Gastroesophageal sphincter (tissue), 4 donors: ENCODE results near the gene HPCAL1. TPM values are rescaled to one million over a fixed set of nuclear protein-coding genes. Genes with fewer than 3 reads are reported as not detected.

ENCODE experiments used
- ATAC-seq: fragments of 150-250 bp; one replicate; pipeline ENCODE4 v1.9.1; 2016; ENCODE audit warnings: mild to moderate bottlenecking, moderate library complexity
- H3K27ac ChIP-seq, 4 donors: fragments of 200-600 bp; sonication (generic) in 3 of 4; 1 replicate in 3 of 4; 2 replicates in 1 of 4; pipeline ENCODE4 v1.5.1; 2016 to 2019
- H3K27me3 ChIP-seq: fragments of 200-600 bp; sonication (generic); one replicate; pipeline ENCODE4 v1.5.1; 2019
- H3K36me3 ChIP-seq, 2 donors: fragments of 200-600 bp; sonication (generic); one replicate each; pipeline ENCODE4 v1.5.1; 2019; ENCODE audit warnings: control low read depth in 1 of 2
- H3K4me1 ChIP-seq, 3 donors: fragments of 200-600 bp; sonication (generic); 1 replicate in 2 of 3; 2 replicates in 1 of 3; pipeline ENCODE4 v1.5.1; 2016 to 2019; ENCODE audit warnings: control low read depth in 2 of 3
- H3K4me3 ChIP-seq, 2 donors: fragments of 200-600 bp; sonication (generic); one replicate each; pipeline ENCODE4 v1.5.1; 2019; ENCODE audit warnings: mild to moderate bottlenecking in 1 of 2, moderate library complexity in 1 of 2
- H3K9me3 ChIP-seq, 3 donors: fragments of 200-600 bp; sonication (generic); one replicate each; pipeline ENCODE4 v1.5.1; 2017 to 2019; ENCODE audit warnings: control low read depth in 2 of 3
- CTCF ChIP-seq, 4 experiments: fragments of 200-600 bp in 2 of 4; fragments of 450-650 bp in 2 of 4; sonication (generic) in 1 of 4; IDR thresholded peaks; one replicate each; pipeline ENCODE4 v1.5.1; 2017 to 2019; ENCODE audit warnings: antibody characterized with exemption in 4 of 4, mild to moderate bottlenecking in 2 of 4, moderate library complexity in 2 of 4
- EP300 ChIP-seq: sonication (generic); formaldehyde crosslinking; IDR thresholded peaks from one replicate; pipeline ENCODE4 v1.6.1; 2017; ENCODE audit warnings: antibody characterized with exemption, mild to moderate bottlenecking
- POLR2A ChIP-seq, 2 donors: fragments of 450-650 bp; IDR thresholded peaks; one replicate each; pipeline ENCODE4 v1.6.1; 2017; ENCODE audit warnings: antibody characterized with exemption in 2 of 2, mild to moderate bottlenecking in 2 of 2, moderate library complexity in 1 of 2
- POLR2AphosphoS5 ChIP-seq: sonication (generic); formaldehyde crosslinking; IDR thresholded peaks from one replicate; pipeline ENCODE4 v1.6.1; 2017; ENCODE audit warnings: antibody characterized with exemption
- WGBS, 2 donors: methylation state at CpG; one replicate each; pipeline ENCODE4 v1.1.5; 2018; ENCODE audit warnings: low coverage in 1 of 2; 5-methylcytosine and 5-hydroxymethylcytosine counted together
- total RNA-seq, 4 donors: library from RNA; depleted of rRNA; stranded (reverse); fragments of >200 nt; gene quantifications; one replicate each; pipeline ENCODE4 v1.1.0, GENCODE V29; 2016

The HPCAL1 gene
- total RNA-seq, 4 donors from 2014 or later, result 17.0 to 42.1 (median 29.8) TPM

- Histone ChIP-seq H3K9me3 (no peaks in the 10 kb centered on the region), H3K4me3 (no peak overlapping the region), H3K27me3 (peaks cover 20% of the 10 kb centered on the region), H3K27ac (no peak overlapping the region), H3K36me3 (peaks cover 0 to 21% of the 10 kb centered on the region in 2 donors), H3K4me1 (peaks cover 0 to 33% (median 13%) of the 10 kb centered on the region in 3 donors)
- WGBS, 2 donors, result 80% methylated on average over 2 of the region's 14 CpGs; no CpG with 5 or more reads in 1 of the 2 donors
- no peak for TF ChIP-seq POLR2AphosphoS5
- no peak for TF ChIP-seq EP300
- no peak for TF ChIP-seq CTCF (IDR thresholded peaks at IDR 0.05)
- no peak for TF ChIP-seq POLR2A (IDR thresholded peaks at IDR 0.05)
- ATAC-seq, result no peak
Observed at GRCh38 chr2:10435820-10436204, 133.1 kb downstream of the HPCAL1 start.

GRCh38 chr2:10436583-10437110 is 133.9 kb downstream of the HPCAL1 start:
- Histone ChIP-seq H3K4me3 (no peak overlapping the region), H3K36me3 (peaks cover 3 to 29% of the 10 kb centered on the region in 2 donors), H3K9me3 (no peaks in the 10 kb centered on the region), H3K4me1 (peaks cover 0 to 33% (median 13%) of the 10 kb centered on the region in 3 donors), H3K27ac (no peak overlapping the region), H3K27me3 (peaks cover 13% of the 10 kb centered on the region)
- 73 to 81% methylated on average over 2 to 7 of the region's 13 CpGs for WGBS, 2 donors
- no peak for ATAC-seq
- TF ChIP-seq POLR2AphosphoS5 (no peak), EP300 (no peak), CTCF (IDR thresholded peaks at IDR 0.05) (no peak), POLR2A (IDR thresholded peaks at IDR 0.05) (no peak)

- WGBS, 2 donors, result 88 to 92% methylated on average over 3 to 9 of the region's 9 CpGs
- Histone ChIP-seq H3K36me3 (peaks cover 3 to 41% of the 10 kb centered on the region in 2 donors), H3K27ac (no peak overlapping the region), H3K9me3 (no peaks in the 10 kb centered on the region), H3K4me1 (peaks cover 0 to 23% (median 5%) of the 10 kb centered on the region in 3 donors), H3K4me3 (no peak overlapping the region), H3K27me3 (peaks cover 2% of the 10 kb centered on the region)
- TF ChIP-seq EP300 (no peak), POLR2A (IDR thresholded peaks at IDR 0.05) (no peak), POLR2AphosphoS5 (no peak), CTCF (IDR thresholded peaks at IDR 0.05) (no peak)
- ATAC-seq, result no peak
Observed at GRCh38 chr2:10437806-10438205, 135.1 kb downstream of the HPCAL1 start.

- Histone ChIP-seq H3K27ac (peak overlapping the region in 1 of 4 donors; percentile 2), H3K9me3 (no peaks in the 10 kb centered on the region), H3K27me3 (no peaks in the 10 kb centered on the region), H3K4me3 (no peak overlapping the region), H3K4me1 (peaks cover 0 to 21% (median 4%) of the 10 kb centered on the region in 3 donors), H3K36me3 (peaks cover 3 to 50% of the 10 kb centered on the region in 2 donors)
- TF ChIP-seq CTCF (IDR thresholded peaks at IDR 0.05) (no peak), POLR2AphosphoS5 (no peak), POLR2A (IDR thresholded peaks at IDR 0.05) (no peak), EP300 (no peak)
- no peak for ATAC-seq
- 71 to 97% methylated on average over 4 to 5 of the region's 14 CpGs for WGBS, 2 donors
Observed at GRCh38 chr2:10438688-10439087, 136.0 kb downstream of the HPCAL1 start.

- 54 to 100% methylated on average over 1 to 5 of the region's 11 CpGs for WGBS, 2 donors
- Histone ChIP-seq H3K27me3 (no peaks in the 10 kb centered on the region), H3K36me3 (peaks cover 3 to 56% of the 10 kb centered on the region in 2 donors), H3K9me3 (no peaks in the 10 kb centered on the region), H3K27ac (peak overlapping the region in 1 of 4 donors; percentile 2), H3K4me1 (peaks cover 0 to 26% (median 4%) of the 10 kb centered on the region in 3 donors), H3K4me3 (no peak overlapping the region)
- TF ChIP-seq POLR2A (IDR thresholded peaks at IDR 0.05) (no peak), POLR2AphosphoS5 (no peak), EP300 (no peak), CTCF (IDR thresholded peaks at IDR 0.05) (no peak)
- peak; percentile 14 for ATAC-seq
Observed at GRCh38 chr2:10439185-10439879, 136.6 kb downstream of the HPCAL1 start.
